ENCODE results near the gene IL1R1.

DNA sequence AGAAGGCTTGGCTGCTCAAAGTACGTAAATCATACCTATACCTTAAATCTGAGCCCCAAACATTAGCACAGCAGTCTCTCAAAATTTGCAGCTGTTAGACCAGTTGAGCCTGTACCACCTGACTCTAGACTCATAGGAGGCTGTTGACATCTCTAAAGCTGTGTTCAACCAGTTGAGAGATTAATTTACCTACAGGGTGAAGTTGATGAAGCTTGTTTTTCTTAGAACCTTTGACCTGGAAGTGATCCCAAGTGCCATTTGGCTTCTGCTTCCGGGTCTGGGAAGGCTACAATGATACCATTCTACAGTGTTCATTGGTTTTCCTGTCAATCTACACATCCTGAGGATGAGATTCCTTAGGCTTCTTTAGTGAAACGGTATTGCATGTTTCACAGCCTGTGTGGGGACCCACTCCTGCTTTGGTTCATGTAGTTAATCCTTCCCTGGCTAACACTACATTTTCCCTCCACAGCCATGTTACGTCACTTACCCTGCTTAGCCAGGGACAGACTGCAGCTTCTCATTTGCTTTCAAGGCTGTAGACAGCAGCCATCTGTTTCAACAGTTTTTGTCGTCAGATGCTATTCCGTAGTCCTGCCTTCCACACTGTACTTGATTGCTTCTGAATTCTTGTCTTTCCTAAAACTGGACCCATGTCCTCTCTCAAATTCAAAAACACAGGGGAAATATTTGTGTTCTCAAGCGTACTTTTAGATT is 39.5 kb downstream of the IL1R1 start:
- TF ChIP-seq YY1 (IDR thresholded peaks at IDR 0.05; ENCODE audit: insufficient read depth, insufficient read length) (no peak), SUZ12 (IDR thresholded peaks at IDR 0.05; ENCODE audit: extremely low read depth, insufficient read depth, insufficient read length) (no peak), ZNF274 (IDR thresholded peaks at IDR 0.05; ENCODE audit: low read depth, low read length) (no peak)
